K562 (cell line): ENCODE measurements around the gene ANO2. TPM values are rescaled to one million over a fixed set of nuclear protein-coding genes. Genes with fewer than 3 reads are reported as not detected.

Experiments
- HOXB6 ChIP-seq: fragments of 250-450 bp; sonication (Bioruptor Pico); IDR thresholded peaks from 2 replicates; pipeline ENCODE4 v1.5.1; 2022; ENCODE audit warnings: mild to moderate bottlenecking, borderline replicate concordance
- HSF4 ChIP-seq: fragments of 250-450 bp; sonication (Bioruptor Pico); IDR thresholded peaks from 2 replicates; pipeline ENCODE4 v2.1.2; 2022; ENCODE audit warnings: mild to moderate bottlenecking, moderate library complexity, borderline replicate concordance
- MYBL2 ChIP-seq, 2 experiments: fragments of 450-650 bp in 1 of 2; sonication (generic) in 1 of 2; formaldehyde crosslinking in 1 of 2; IDR thresholded peaks; 2 replicates each; pipeline versions ENCODE4 v1.6.1 to v1.8.1; 2017 to 2022; ENCODE audit warnings: borderline replicate concordance in 1 of 2, inconsistent platforms in 1 of 2, low read depth in 1 of 2, mild to moderate bottlenecking in 1 of 2, missing genetic modification reagents in 1 of 2, moderate library complexity in 1 of 2
- NFE2L1 ChIP-seq: fragments of 450-650 bp; IDR thresholded peaks from 2 replicates; pipeline ENCODE4 v1.6.1; 2016; ENCODE audit warnings: missing genetic modification characterization, low read depth, mild to moderate bottlenecking, missing compliant biosample characterization, moderate library complexity, borderline replicate concordance
- RAD51 ChIP-seq: fragments of 450-650 bp; IDR thresholded peaks from 2 replicates; pipeline ENCODE4 v1.7.1; 2016; ENCODE audit warnings: low read depth, mild to moderate bottlenecking, borderline replicate concordance
- SMC3 ChIP-seq: conservative IDR thresholded peaks from 2 replicates; pipeline ENCODE4 v1.6.1; 2011; ENCODE audit warnings: low read depth, low read length, improper control_type of control experiment; ENCODE audit not compliant: insufficient read depth
- ZNF75A ChIP-seq: fragments of 450-650 bp; formaldehyde crosslinking; IDR thresholded peaks from 2 replicates; pipeline ENCODE4 v1.4.0; 2020; ENCODE audit warnings: mild to moderate bottlenecking
- polyA plus RNA-seq, 8 experiments: library from polyadenylated mRNA; depleted of rRNA in 4 of 8; stranded (reverse) in 5 of 8; unstranded in 3 of 8; fragments of >200 nt; fragmentation: Nextera tagmentation in 2 of 8; fragmentation: Illumina TruSeq in 1 of 8; extraction: Ambion mirVana in 2 of 8; extraction: Trizol in 1 of 8; gene quantifications; 2 replicates each; pipeline versions ENCODE4 v1.2.1 to v1.2.3, GENCODE V29; 2011 to 2014; ENCODE audit warnings: inconsistent platforms in 1 of 8, missing spikeins in 1 of 8
- total RNA-seq, 7 experiments: library from RNA; depleted of rRNA in 6 of 7; stranded (reverse); fragments of >200 nt in 6 of 7; fragmentation: Illumina TruSeq in 2 of 7; extraction: Trizol in 2 of 7; gene quantifications; 2 replicates each; pipeline versions ENCODE4 v1.2.1 to v1.2.3, GENCODE V29; 2011 to 2021; ENCODE audit warnings: low replicate concordance in 1 of 7
- TF ChIP-seq, protein P1 (sequence below): fragments of 250-450 bp; sonication (Bioruptor Pico); IDR thresholded peaks from 2 replicates; pipeline ENCODE4 v1.4.0; 2020; ENCODE audit warnings: mild to moderate bottlenecking, moderate library complexity, borderline replicate concordance
- TF ChIP-seq, protein P2 (sequence below): fragments of 450-650 bp; formaldehyde crosslinking; IDR thresholded peaks from 2 replicates; pipeline ENCODE4 v1.4.0; 2022; ENCODE audit warnings: mild to moderate bottlenecking, moderate library complexity
- TF ChIP-seq, protein P3 (sequence below): fragments of 450-650 bp; IDR thresholded peaks from 2 replicates; pipeline ENCODE4 v1.6.1; 2016; ENCODE audit warnings: low read depth

The ANO2 gene
- total and polyA plus RNA-seq, 9 of the 15 experiments (the other 6 are each of a cell fraction or from before 2014, with no cell fraction given), result 0.64 TPM; not detected in 8

DNA sequence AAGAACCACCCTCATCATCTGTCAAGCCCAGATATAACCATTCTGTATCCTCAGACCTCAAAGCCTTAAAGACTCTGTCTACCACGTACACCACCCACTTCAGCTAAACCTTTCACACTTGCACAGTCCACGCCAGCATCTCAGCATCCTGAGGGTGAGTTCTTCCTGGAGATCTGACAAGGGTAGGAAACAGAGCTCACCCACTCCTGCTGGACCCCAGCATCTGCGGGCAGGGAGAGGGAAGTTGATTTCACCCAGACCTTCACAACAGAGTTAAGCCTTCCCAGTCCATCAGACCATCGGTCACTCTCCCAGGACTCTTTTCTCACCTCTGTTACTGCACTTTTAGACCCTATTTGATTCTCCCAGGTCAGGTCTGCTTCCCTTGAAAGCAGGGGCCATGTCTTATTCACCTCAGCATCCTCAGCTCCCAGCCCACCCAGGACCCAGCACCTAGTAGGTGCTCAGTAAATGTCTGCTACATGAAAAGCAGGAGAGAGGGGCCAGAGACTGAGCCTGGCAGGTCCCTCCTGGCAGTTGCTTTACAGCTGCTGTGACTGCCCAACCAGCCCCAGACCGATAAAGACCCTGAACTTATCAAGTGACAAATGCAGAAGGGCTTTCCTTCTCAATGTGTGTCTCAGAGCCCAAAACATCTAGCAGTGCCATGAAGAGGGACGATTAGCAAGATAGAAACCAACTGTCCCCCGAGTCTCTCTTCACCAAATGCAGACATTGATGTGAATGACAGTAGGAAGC, 34.1 kb downstream of the ANO2 start (continued):
- TF ChIP-seq, protein P1, sequence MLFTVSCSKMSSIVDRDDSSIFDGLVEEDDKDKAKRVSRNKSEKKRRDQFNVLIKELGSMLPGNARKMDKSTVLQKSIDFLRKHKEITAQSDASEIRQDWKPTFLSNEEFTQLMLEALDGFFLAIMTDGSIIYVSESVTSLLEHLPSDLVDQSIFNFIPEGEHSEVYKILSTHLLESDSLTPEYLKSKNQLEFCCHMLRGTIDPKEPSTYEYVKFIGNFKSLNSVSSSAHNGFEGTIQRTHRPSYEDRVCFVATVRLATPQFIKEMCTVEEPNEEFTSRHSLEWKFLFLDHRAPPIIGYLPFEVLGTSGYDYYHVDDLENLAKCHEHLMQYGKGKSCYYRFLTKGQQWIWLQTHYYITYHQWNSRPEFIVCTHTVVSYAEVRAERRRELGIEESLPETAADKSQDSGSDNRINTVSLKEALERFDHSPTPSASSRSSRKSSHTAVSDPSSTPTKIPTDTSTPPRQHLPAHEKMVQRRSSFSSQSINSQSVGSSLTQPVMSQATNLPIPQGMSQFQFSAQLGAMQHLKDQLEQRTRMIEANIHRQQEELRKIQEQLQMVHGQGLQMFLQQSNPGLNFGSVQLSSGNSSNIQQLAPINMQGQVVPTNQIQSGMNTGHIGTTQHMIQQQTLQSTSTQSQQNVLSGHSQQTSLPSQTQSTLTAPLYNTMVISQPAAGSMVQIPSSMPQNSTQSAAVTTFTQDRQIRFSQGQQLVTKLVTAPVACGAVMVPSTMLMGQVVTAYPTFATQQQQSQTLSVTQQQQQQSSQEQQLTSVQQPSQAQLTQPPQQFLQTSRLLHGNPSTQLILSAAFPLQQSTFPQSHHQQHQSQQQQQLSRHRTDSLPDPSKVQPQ (CRISPR knock-in tag), result no peak
- TF ChIP-seq, protein P2, sequence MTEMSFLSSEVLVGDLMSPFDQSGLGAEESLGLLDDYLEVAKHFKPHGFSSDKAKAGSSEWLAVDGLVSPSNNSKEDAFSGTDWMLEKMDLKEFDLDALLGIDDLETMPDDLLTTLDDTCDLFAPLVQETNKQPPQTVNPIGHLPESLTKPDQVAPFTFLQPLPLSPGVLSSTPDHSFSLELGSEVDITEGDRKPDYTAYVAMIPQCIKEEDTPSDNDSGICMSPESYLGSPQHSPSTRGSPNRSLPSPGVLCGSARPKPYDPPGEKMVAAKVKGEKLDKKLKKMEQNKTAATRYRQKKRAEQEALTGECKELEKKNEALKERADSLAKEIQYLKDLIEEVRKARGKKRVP (CRISPR knock-in tag), result no peak
- no peak for TF ChIP-seq HOXB6 (CRISPR knock-in tag)
- TF ChIP-seq MYBL2 (IDR thresholded peaks at IDR 0.05; ENCODE audit: low read depth), result no peak
- TF ChIP-seq MYBL2 (CRISPR knock-in tag; IDR thresholded peaks at IDR 0.05; ENCODE audit: borderline replicate concordance), result no peak
- no peak for TF ChIP-seq ZNF75A (CRISPR knock-in tag)
- no peak for TF ChIP-seq SMC3
- no peak for TF ChIP-seq NFE2L1 (tag)
- TF ChIP-seq RAD51, result no peak
- TF ChIP-seq, protein P3, sequence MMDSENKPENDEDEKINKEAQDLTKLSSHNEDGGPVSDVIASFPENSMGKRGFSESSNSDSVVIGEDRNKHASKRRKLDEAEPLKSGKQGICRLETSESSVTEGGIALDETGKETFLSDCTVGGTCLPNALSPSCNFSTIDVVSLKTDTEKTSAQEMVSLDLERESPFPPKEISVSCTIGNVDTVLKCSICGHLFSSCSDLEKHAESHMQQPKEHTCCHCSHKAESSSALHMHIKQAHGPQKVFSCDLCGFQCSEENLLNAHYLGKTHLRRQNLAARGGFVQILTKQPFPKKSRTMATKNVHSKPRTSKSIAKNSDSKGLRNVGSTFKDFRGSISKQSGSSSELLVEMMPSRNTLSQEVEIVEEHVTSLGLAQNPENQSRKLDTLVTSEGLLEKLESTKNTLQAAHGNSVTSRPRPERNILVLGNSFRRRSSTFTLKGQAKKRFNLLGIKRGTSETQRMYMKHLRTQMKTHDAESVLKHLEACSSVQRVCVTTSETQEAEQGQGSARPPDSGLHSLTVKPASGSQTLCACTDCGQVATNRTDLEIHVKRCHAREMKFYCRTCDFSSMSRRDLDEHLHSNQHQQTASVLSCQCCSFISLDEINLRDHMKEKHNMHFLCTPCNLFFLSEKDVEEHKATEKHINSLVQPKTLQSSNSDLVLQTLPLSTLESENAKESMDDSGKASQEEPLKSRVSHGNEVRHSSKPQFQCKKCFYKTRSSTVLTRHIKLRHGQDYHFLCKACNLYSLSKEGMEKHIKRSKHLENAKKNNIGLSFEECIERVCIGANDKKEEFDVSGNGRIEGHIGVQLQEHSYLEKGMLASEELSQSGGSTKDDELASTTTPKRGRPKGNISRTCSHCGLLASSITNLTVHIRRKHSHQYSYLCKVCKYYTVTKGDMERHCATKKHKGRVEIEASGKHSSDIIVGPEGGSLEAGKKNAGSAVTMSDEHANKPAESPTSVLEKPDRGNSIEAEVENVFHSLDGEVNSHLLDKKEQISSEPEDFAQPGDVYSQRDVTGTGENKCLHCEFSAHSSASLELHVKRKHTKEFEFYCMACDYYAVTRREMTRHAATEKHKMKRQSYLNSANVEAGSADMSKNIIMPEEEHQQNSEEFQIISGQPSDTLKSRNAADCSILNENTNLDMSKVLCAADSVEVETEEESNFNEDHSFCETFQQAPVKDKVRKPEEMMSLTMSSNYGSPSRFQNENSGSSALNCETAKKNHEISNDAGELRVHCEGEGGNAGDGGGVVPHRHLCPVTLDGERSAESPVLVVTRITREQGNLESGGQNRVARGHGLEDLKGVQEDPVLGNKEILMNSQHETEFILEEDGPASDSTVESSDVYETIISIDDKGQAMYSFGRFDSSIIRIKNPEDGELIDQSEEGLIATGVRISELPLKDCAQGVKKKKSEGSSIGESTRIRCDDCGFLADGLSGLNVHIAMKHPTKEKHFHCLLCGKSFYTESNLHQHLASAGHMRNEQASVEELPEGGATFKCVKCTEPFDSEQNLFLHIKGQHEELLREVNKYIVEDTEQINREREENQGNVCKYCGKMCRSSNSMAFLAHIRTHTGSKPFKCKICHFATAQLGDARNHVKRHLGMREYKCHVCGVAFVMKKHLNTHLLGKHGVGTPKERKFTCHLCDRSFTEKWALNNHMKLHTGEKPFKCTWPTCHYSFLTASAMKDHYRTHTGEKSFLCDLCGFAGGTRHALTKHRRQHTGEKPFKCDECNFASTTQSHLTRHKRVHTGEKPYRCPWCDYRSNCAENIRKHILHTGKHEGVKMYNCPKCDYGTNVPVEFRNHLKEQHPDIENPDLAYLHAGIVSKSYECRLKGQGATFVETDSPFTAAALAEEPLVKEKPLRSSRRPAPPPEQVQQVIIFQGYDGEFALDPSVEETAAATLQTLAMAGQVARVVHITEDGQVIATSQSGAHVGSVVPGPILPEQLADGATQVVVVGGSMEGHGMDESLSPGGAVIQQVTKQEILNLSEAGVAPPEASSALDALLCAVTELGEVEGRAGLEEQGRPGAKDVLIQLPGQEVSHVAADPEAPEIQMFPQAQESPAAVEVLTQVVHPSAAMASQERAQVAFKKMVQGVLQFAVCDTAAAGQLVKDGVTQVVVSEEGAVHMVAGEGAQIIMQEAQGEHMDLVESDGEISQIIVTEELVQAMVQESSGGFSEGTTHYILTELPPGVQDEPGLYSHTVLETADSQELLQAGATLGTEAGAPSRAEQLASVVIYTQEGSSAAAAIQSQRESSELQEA, result no peak
- no peak for TF ChIP-seq HSF4 (CRISPR knock-in tag)
